Endodermal cell (in vitro differentiated cells): ENCODE data around the gene SPOP. TPM values are rescaled to one million over a fixed set of nuclear protein-coding genes. Genes with fewer than 3 reads are reported as not detected.

Experiments used
- DNase-seq: peaks from one replicate; pipeline ENCODE4 v3.0.0-alpha.2; 2017
- H3K27ac ChIP-seq: 2 replicates; pipeline ENCODE4 v1.5.1; 2013; ENCODE audit warnings: mild to moderate bottlenecking, low read depth, low read length, moderate library complexity
- H3K27me3 ChIP-seq: 2 replicates; pipeline ENCODE4 v1.6.1; 2013; ENCODE audit warnings: mild to moderate bottlenecking, low read length, moderate library complexity; ENCODE audit not compliant: insufficient read depth, control insufficient read depth, poor library complexity, severe bottlenecking
- H3K36me3 ChIP-seq: 2 replicates; pipeline ENCODE4 v1.7.0; 2013; ENCODE audit warnings: mild to moderate bottlenecking, low read length, moderate library complexity; ENCODE audit not compliant: control insufficient read depth, insufficient read depth
- H3K4me1 ChIP-seq: one replicate; pipeline ENCODE4 v1.7.0; 2013; ENCODE audit warnings: low read length; ENCODE audit not compliant: control insufficient read depth, insufficient read depth
- H3K4me3 ChIP-seq: 2 replicates; pipeline ENCODE4 v1.5.1; 2013; ENCODE audit warnings: mild to moderate bottlenecking, low read length, moderate library complexity
- H3K9ac ChIP-seq: 2 replicates; pipeline ENCODE4 v1.6.1; 2013; ENCODE audit warnings: mild to moderate bottlenecking, low read length, moderate library complexity; ENCODE audit not compliant: poor library complexity, severe bottlenecking; ENCODE audit errors: extremely low read depth
- H3K9me3 ChIP-seq: 2 replicates; pipeline ENCODE4 v1.6.1; 2013; ENCODE audit warnings: mild to moderate bottlenecking, low read length, moderate library complexity; ENCODE audit not compliant: control insufficient read depth
- H3K27ac Mint-ChIP-seq: 2 replicates; pipeline ENCODE4 v1.8.0; 2020; ENCODE audit warnings: mixed read lengths
- H3K27me3 Mint-ChIP-seq: 2 replicates; pipeline ENCODE4 v1.8.0; 2021; ENCODE audit warnings: mild to moderate bottlenecking, mixed read lengths; ENCODE audit not compliant: insufficient read depth
- H3K36me3 Mint-ChIP-seq: 2 replicates; pipeline ENCODE4 v1.8.0; 2020; ENCODE audit warnings: low read depth, mixed read lengths
- H3K4me1 Mint-ChIP-seq: 2 replicates; pipeline ENCODE4 v1.8.0; 2020; ENCODE audit warnings: mixed read lengths
- H3K4me3 Mint-ChIP-seq: 2 replicates; pipeline ENCODE4 v1.8.0; 2020; ENCODE audit warnings: mild to moderate bottlenecking, moderate library complexity, mixed read lengths
- H3K9me3 Mint-ChIP-seq: 2 replicates; pipeline ENCODE4 v1.8.0; 2020; ENCODE audit warnings: mild to moderate bottlenecking, mixed read lengths
- WGBS, 2 experiments: methylation state at CpG; one replicate each; pipeline versions ENCODE4 v1.1.5 to v1.1.7; 2013; ENCODE audit warnings: missing lambda C conversion rate in 2 of 2, mixed read lengths in 1 of 2; ENCODE audit not compliant: insufficient coverage in 1 of 2, insufficient read length in 1 of 2; 5-methylcytosine and 5-hydroxymethylcytosine counted together
- total RNA-seq, 2 donors: library from RNA; stranded (reverse); fragmentation: NEBNext Ultra II Directional in 1 of 2; extraction: Animal tissue kit (Norgen Biotek cat#: 25700) in 1 of 2; gene quantifications; 2 replicates in 1 of 2; 3 replicates in 1 of 2; pipeline ENCODE4 v1.2.1, GENCODE V29; 2021
- TF ChIP-seq, protein P1 (sequence below): fragments of 200-600 bp; sonication (generic); conservative IDR thresholded peaks from 2 replicates; pipeline ENCODE4 v1.5.0; 2021; ENCODE audit warnings: antibody characterized with exemption, mild to moderate bottlenecking

SPOP gene
- total RNA-seq, 2 donors from 2014 or later, result 39.9 to 41.3 TPM

DNA sequence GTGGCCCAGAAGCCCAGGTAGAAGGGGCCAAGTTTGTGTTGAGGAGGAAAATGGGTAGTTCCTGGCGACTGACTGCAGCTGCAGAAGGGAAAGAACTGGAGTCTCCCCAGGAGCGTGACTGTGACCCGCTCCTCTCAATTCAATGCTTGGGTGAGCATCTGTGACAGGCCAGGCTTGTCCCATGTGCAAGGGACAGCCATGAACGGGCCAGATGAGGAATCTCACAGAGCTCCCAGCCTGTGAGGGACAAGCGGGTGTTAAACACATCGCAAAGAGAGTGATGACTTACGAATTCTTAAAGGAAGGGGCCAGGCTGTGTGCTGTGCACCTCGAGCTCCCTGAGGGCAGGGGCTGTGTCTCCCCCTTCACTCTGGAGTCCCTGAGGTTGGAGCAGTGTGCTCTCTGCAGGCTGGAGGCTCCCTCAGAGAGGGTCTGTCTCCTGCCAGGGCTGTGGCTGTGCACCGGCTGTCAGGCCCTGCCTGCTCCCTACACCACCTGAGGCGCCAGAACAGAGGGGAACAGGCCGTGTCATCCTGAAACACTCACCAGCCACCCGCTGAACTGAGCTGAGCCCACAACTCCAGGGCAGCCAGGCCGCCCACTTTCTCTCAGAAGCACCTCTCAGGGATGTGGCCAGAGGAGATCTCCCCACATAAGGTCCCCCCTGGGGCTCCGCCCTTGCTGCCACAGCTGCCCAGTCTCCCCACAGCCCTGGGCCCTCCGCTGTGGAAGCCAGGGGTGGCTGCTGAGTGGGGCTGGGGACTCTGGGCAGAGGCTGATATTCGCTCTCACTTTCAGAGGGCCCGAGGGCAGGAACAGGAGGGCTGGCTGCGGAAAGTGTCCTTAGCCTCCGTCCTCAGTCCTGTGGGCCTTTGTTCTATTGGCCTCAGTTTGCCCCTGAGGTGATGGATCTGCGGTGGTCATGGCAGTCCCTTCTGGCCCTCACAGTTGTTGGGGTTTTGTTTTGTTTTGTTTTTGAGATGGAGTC lies 127.9 kb downstream of the SPOP start:
- no peaks in the 10 kb centered on the region for H3K27me3 ChIP-seq
- no peaks in the 10 kb centered on the region for H3K36me3 ChIP-seq
- peaks cover 9% of the 10 kb centered on the region for H3K4me1 ChIP-seq
- H3K9ac ChIP-seq, result no peak overlapping the region
- H3K27ac ChIP-seq, result no peak overlapping the region
- H3K4me3 ChIP-seq, result no peak overlapping the region
- Mint-ChIP-seq H3K27me3 (no peaks in the 10 kb centered on the region), H3K4me1 (peaks cover 17% of the 10 kb centered on the region), H3K27ac (peak overlapping the region; percentile 35), H3K4me3 (no peak overlapping the region), H3K9me3 (no peaks in the 10 kb centered on the region), H3K36me3 (no peaks in the 10 kb centered on the region)
- WGBS, 2 experiments, result 88 to 95% methylated on average over 15 to 20 of the region's 20 CpGs
- TF ChIP-seq, protein P1, sequence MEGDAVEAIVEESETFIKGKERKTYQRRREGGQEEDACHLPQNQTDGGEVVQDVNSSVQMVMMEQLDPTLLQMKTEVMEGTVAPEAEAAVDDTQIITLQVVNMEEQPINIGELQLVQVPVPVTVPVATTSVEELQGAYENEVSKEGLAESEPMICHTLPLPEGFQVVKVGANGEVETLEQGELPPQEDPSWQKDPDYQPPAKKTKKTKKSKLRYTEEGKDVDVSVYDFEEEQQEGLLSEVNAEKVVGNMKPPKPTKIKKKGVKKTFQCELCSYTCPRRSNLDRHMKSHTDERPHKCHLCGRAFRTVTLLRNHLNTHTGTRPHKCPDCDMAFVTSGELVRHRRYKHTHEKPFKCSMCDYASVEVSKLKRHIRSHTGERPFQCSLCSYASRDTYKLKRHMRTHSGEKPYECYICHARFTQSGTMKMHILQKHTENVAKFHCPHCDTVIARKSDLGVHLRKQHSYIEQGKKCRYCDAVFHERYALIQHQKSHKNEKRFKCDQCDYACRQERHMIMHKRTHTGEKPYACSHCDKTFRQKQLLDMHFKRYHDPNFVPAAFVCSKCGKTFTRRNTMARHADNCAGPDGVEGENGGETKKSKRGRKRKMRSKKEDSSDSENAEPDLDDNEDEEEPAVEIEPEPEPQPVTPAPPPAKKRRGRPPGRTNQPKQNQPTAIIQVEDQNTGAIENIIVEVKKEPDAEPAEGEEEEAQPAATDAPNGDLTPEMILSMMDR, result no peak
- H3K9me3 ChIP-seq, result no peaks in the 10 kb centered on the region
- DNase-seq, result peak; percentile 55

DNA sequence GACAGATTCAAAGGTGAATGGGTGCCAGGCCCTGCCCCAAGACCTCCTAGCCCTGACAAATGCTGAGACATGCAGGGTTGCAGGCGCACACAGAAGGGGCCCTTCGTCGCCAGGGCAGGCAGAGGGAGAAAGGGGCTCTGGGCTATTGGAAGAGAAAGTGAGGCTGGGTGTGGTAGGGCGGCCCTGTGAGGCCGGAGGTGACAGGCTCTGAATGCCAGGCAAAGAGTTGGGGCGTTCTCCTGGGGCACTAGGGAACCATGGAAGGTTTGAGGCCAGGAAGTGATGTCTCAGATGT lies 128.6 kb downstream of the SPOP start:
- Histone ChIP-seq H3K27me3 (no peaks in the 10 kb centered on the region), H3K9me3 (no peaks in the 10 kb centered on the region), H3K4me3 (no peak overlapping the region), H3K27ac (no peak overlapping the region), H3K9ac (no peak overlapping the region), H3K4me1 (peaks cover 9% of the 10 kb centered on the region), H3K36me3 (no peaks in the 10 kb centered on the region)
- WGBS, 2 experiments, result 90 to 98% methylated on average over 2 to 6 of the region's 6 CpGs
- Mint-ChIP-seq H3K9me3 (no peaks in the 10 kb centered on the region), H3K4me3 (no peak overlapping the region), H3K27me3 (peaks cover 2% of the 10 kb centered on the region), H3K27ac (no peak overlapping the region), H3K4me1 (peaks cover 18% of the 10 kb centered on the region), H3K36me3 (no peaks in the 10 kb centered on the region)
- no peak for DNase-seq
- TF ChIP-seq, protein P1, result no peak

Other genes starting within 250 kb of the SPOP start
- 1 to 10 TPM; 1.3 to 1.6 TPM for gene NGFR, start 182.8 kb downstream of the SPOP start, total RNA-seq
- 1 to 10 TPM; 3.0 to 5.9 TPM for gene NXPH3, start 102.2 kb downstream of the SPOP start, total RNA-seq
- gene SLC35B1, start 29.9 kb upstream of the SPOP start, total RNA-seq, result 10 to 100 TPM; 59.4 to 80.5 TPM
- 10 to 100 TPM; 15.4 to 16.8 TPM for gene FAM117A, start 86.0 kb upstream of the SPOP start, total RNA-seq
- 10 to 100 TPM; 77.8 to 80.5 TPM for gene KAT7, start 110.6 kb upstream of the SPOP start, total RNA-seq
- gene TAC4, start 170.0 kb upstream of the SPOP start, total RNA-seq, result 1 to 10 TPM; 1.5 to 3.2 TPM